RKO (cell line): ENCODE data around the gene LAMA3.

Experiments
- DNase-seq: peaks from one replicate; pipeline ENCODE4 v3.0.0-alpha.2; 2016; ENCODE audit warnings: low spot score

Gene LAMA3

GRCh38 chr18:23689031-23689615 lies at the start of gene LAMA3:
LAMA3 (plus strand) TSS chr18:23689453; CDS start chr18:23689684, 231 bp downstream.
- DNase-seq: no peak

GRCh38 chr18:23640052-23640451 lies 49.2 kb upstream of the LAMA3 start:
- DNase-seq: peak; percentile 47

- no peak for DNase-seq
Measured at GRCh38 chr18:23641143-23641720, 48.0 kb upstream of the LAMA3 start.

GRCh38 chr18:23641937-23642666 lies 47.2 kb upstream of the LAMA3 start:
- DNase-seq: no peak

GRCh38 chr18:23643815-23644490 lies 45.3 kb upstream of the LAMA3 start:
- no peak for DNase-seq

GRCh38 chr18:23645568-23646175 lies 43.6 kb upstream of the LAMA3 start:
- DNase-seq: no peak

- DNase-seq: no peak
Measured at GRCh38 chr18:23646282-23646681, 43.0 kb upstream of the LAMA3 start.

GRCh38 chr18:23648456-23648855 lies 40.8 kb upstream of the LAMA3 start:
- no peak for DNase-seq

GRCh38 chr18:23648940-23649607 lies 40.2 kb upstream of the LAMA3 start:
- no peak for DNase-seq

- DNase-seq: no peak
Measured at GRCh38 chr18:23650968-23651927, 38.0 kb upstream of the LAMA3 start.

- DNase-seq: no peak
Measured at GRCh38 chr18:23652232-23652631, 37.0 kb upstream of the LAMA3 start.

GRCh38 chr18:23658285-23658684 lies 31.0 kb upstream of the LAMA3 start:
- DNase-seq: no peak

GRCh38 chr18:23661735-23662308 lies 27.4 kb upstream of the LAMA3 start:
- no peak for DNase-seq

- no peak for DNase-seq
Measured at GRCh38 chr18:23662309-23663263, 26.7 kb upstream of the LAMA3 start, which contains the start of gene ANKRD29. ANKRD29 (minus strand) TSS chr18:23662911; CDS start chr18:23662730, 181 bp downstream.

- DNase-seq: no peak
Measured at GRCh38 chr18:23664674-23665073, 24.6 kb upstream of the LAMA3 start.

GRCh38 chr18:23667114-23667513 lies 22.1 kb upstream of the LAMA3 start:
- DNase-seq: no peak

GRCh38 chr18:23668731-23669130 lies 20.5 kb upstream of the LAMA3 start:
- no peak for DNase-seq

GRCh38 chr18:23669202-23669766 lies 20.0 kb upstream of the LAMA3 start:
- no peak for DNase-seq
